KOPT-K1 (cell line): ENCODE measurements around the gene C16orf92.
"Not testable (repeated sequence)": the region's sequence is repeated elsewhere in the genome, so short reads cannot be mapped to it uniquely, and the experiment has no call there.

Source experiments
- H3K27ac ChIP-seq: fragments of 200-600 bp; sonication (generic); 2 replicates; pipeline ENCODE4 v1.5.1; 2016; ENCODE audit warnings: antibody characterized with exemption, mild to moderate bottlenecking, low read depth, low read length; ENCODE audit not compliant: poor library complexity, severe bottlenecking
- H3K36me3 ChIP-seq: fragments of 200-600 bp; sonication (generic); 2 replicates; pipeline ENCODE4 v1.5.1; 2017; ENCODE audit warnings: antibody characterized with exemption, mild to moderate bottlenecking, low read length, moderate library complexity; ENCODE audit not compliant: insufficient read depth
- H3K9me3 ChIP-seq: fragments of 200-600 bp; sonication (generic); 2 replicates; pipeline ENCODE4 v1.5.1; 2017; ENCODE audit warnings: antibody characterized with exemption, low read length, mild to moderate bottlenecking; ENCODE audit not compliant: insufficient read depth, poor library complexity, severe bottlenecking

Gene C16orf92

DNA sequence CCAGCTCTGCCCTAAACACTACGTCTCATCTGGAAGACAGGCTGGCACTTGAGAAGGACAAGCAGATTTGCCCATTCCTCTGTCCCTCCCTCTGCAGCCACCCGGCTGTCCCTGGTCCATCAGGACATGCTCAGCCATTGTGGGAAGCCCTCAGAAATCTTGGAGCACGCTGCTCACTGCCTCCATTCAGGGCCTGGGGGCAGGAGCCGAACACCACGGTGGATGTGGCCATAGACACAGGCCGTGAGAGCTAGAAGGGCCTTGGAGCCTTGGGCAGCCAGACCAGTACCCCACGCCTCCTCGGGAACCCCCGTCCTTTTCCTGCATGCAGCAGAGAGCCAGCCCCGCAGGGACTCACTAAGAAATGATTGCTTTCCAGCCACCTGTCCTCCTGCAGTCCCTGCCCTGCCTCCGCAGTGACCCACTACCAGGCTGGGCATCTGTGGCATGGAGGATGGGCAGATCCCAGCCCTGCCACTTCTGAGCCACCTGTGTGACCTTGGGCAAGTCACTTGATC, 15.6 kb upstream of the C16orf92 start:
- H3K36me3 ChIP-seq: peaks cover 28% of the 10 kb centered on the region; the same call in 1 of the 2 replicates
- H3K9me3 ChIP-seq: no peaks in the 10 kb centered on the region
- no peak overlapping the region for H3K27ac ChIP-seq

DNA sequence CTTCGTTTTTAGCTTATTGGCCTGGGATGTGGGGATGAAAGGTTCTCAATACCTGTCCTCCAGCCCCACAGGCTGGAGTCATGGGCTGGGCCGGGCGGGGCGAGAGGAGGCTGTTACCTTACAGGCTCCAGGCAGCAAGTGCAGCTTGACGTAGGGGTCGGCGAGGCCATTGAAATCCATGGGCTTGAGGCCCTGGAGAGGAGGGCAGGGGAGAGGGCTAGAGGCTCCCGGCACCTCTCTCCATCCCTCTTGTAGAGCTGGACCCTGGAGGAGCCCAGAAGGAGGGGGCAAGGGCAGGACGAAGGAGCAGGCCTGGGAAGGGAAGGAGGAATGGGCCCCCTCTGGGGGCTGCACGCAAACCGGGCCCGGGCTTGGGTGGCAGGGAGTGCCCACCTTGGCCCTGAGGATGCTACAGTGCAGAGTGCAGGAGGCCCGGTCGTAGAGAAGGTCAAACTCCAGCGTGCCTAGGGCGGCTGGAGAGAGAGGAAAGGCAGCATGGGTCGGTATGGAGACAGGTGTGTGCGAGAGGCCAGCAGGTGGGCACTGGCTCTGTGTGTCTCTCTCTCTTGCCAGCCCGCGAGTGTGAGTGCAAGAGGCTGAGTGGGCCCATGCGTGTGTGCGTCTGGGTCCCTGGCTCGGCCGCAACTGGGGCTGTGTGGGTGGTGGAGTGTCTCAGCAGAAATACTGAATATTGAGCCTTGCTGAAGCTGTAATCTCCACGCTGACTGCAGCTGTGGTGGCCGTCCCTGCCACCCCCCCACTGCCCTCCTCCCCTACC, 13.7 kb upstream of the C16orf92 start:
- 0 out of 2 replicates have a peak, but pooled peaks cover 11% of the 10 kb centered on the region for H3K36me3 ChIP-seq
- H3K9me3 ChIP-seq: no peaks in the 10 kb centered on the region
- H3K27ac ChIP-seq: no peak overlapping the region

- H3K36me3 ChIP-seq: 0 out of 2 replicates have a peak, but pooled peaks cover 11% of the 10 kb centered on the region
- peak overlapping the region; percentile 38 for H3K27ac ChIP-seq
- no peaks in the 10 kb centered on the region for H3K9me3 ChIP-seq
Measured at GRCh38 chr16:30009990-30010843, 12.8 kb upstream of the C16orf92 start.

GRCh38 chr16:30010844-30011713, 11.9 kb upstream of the C16orf92 start, which contains the start of gene DOC2A:
TSS of gene DOC2A (minus strand) at chr16:30011027. CDS start at chr16:30010222, 805 bp downstream.
- Histone ChIP-seq H3K27ac (peak within 1 kb of the TSS; percentile 38), H3K36me3 (0 out of 2 replicates have a peak, but pooled peaks cover 3% of the 10 kb centered on the region), H3K9me3 (no peaks in the 10 kb centered on the region)

- no peaks in the 10 kb centered on the region for H3K9me3 ChIP-seq
- H3K36me3 ChIP-seq: no peaks in the 10 kb centered on the region
- no peak overlapping the region for H3K27ac ChIP-seq
Measured at GRCh38 chr16:30011714-30012504, 11.1 kb upstream of the C16orf92 start.

DNA sequence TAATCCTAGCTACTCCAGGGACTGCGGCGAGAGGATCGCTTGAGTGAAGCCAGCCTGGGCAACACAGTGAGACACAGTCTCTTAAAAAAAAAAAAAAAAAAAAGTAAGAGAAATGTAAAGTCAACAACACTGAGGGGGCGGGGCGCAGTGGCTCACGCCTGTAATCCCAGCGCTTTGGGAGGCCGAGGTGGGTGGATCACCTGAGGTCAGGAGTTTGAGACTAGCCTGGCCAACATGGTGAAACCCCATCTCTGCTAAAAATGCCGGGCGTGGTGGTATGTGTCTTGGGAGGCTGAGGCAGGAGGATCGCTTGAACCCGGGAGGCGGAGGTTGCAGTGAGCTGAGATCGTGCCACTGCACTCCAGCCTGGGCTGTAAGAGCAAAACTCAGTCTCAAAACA, 10.4 kb upstream of the C16orf92 start:
- not testable (repeated sequence) for H3K9me3 ChIP-seq, H3K36me3 ChIP-seq, H3K27ac ChIP-seq

GRCh38 chr16:30015450-30015849, 7.5 kb upstream of the C16orf92 start:
- H3K9me3 ChIP-seq, H3K36me3 ChIP-seq, H3K27ac ChIP-seq: not testable (repeated sequence)

DNA sequence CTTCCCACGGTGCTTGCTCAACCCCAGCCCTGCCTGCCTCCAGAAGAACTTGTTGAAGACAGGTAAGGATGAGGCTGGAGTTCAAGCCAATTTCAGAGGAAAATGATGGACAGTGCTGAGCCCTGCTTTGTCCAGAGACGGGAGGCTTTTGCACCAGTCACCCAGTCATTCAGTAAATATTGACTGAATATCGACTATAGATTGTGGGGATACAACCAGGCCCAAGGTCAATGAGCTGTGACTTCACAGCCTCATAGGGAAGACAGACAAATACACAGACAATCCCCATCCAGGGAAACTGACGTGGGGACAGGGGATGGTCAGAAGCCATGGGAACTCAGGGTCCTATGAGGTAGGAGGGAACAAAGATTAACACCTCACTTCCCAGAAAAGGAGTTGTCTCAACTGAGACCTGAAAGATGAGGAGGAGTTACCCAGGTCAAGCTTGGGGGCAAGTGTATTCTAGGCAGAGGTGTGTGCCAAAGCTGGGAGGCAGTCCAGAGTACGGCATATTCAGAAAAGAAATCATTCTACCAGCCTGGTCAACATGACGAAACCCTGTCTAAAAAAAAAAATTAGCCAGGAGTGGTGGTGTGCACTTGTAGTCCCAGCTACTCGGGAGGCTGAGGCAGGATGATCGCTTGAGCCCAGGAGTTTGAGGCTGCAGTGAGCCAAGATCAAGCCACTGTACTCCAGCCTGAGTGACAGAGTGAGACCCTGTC, 6.3 kb upstream of the C16orf92 start:
- Histone ChIP-seq H3K27ac (no peak overlapping the region), H3K9me3 (no peaks in the 10 kb centered on the region), H3K36me3 (no peaks in the 10 kb centered on the region)

DNA sequence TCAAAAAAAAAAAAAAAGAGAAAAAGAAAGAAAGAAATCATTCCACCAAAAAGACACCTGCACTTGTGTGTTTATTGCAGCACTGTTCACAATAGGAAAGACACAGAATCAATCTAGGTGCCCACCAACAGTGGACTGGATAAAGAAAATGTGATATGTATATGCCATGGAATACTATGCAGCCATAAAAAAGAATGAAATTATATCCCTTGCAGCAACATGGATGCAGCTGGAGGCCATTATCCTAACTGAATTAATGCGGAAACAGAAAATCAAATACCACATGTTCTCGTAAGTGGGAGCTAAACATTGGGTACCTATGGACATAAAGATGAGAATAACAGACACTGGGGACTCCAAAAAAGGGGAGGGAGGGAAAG, 5.7 kb upstream of the C16orf92 start:
- H3K36me3 ChIP-seq: no peaks in the 10 kb centered on the region
- no peak overlapping the region for H3K27ac ChIP-seq

DNA sequence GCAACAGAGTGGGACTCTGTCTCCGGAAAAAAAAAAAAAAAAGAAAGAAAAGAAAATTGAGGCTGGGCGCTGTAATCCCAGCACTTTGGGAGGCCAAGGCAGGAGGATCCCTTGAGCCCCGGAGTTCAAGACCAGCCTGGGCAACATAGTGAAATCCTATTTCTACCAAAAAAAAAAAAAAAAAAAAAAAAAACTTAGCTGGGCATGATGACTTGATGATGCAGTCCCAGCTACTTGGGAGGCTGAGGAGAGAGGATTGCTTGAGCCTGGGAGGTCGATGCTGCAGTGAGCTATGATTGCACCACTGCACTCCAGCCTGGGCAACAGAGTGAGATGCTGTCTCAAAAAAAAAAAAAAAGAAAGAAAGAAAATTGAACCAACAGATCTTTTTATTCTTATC, 5.1 kb upstream of the C16orf92 start:
- H3K27ac ChIP-seq, H3K36me3 ChIP-seq, H3K9me3 ChIP-seq: not testable (repeated sequence)

More for the DNA sequence above, 5.7 kb upstream of the C16orf92 start:
- H3K9me3 ChIP-seq: no peaks in the 10 kb centered on the region

DNA sequence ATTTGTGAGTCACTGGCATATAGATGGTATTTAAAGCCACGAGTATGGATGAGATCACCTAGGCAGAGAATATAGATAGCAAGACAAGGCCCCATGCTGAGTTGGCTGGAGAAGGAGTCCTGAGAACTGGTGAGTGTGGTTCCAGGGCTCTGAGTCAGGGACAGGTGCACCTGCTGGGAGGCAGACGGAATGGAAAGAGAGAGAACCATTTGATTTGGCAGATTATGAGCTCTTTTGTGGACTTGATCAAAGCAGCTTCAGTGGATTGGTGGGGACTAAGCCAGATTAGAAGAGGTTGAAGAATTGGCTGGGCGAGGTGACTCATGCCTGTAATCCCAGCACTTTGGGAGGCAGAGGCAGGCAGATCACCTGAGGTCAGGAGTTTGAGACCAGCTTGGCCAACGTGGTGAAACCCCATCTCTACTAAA, 4.3 kb upstream of the C16orf92 start:
- no peak overlapping the region for H3K27ac ChIP-seq

DNA sequence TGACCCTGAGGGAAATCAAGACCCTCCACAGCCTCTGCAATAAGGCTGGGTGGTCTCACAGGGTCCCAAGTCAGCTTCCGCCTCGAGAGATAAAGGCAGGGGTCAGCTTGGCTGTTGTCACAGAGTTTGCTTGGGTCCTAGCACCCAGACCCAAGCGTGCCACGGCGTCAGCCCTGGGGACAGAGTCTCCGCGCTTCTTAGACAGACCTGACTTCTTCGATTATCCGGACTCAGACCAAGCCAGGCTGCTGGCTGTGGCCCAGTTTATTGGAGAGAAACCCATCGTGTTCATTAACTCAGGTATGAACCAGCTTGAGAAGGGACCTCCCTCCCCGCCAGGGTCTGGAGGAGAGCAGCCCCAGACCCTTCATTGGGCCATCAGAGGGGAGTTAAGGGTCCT, 588 bp downstream of the C16orf92 start:
- Histone ChIP-seq H3K27ac (no peak overlapping the region), H3K36me3 (no peaks in the 10 kb centered on the region), H3K9me3 (no peaks in the 10 kb centered on the region)

More for the DNA sequence above, 4.3 kb upstream of the C16orf92 start:
- H3K9me3 ChIP-seq: no peaks in the 10 kb centered on the region
- no peaks in the 10 kb centered on the region for H3K36me3 ChIP-seq

DNA sequence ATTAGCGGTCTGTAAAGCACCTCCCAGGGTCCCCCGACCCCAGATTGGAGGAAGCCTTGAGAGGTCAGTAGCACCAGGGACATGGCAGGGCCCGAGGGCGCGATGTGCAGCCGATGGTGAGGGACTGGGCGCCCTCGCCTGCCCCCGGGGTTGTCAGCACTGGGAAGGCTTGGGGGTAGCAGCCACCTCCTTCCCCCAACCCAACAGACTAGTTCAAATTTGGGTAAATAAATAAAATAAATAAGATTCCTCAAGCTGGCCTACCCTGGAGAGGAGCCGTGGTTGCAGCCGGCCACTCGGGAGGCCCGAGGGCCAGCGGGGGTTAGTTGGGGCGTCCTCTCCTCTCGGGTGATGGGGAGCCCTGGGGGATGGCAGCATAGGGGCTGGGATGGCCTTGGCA, 1.5 kb downstream of the C16orf92 start:
- Histone ChIP-seq H3K27ac (no peak overlapping the region), H3K9me3 (no peaks in the 10 kb centered on the region), H3K36me3 (no peaks in the 10 kb centered on the region)
